Smooth muscle cell of the brain vasculature (primary cell): ENCODE measurements around the gene AHDC1.

ENCODE experiments used
- DNase-seq: peaks from one replicate; pipeline ENCODE4 v3.0.0-alpha.2; 2012; ENCODE audit warnings: low read depth, low spot score

The AHDC1 gene

GRCh38 chr1:27576806-27577227 is 27.1 kb downstream of the AHDC1 start:
- no peak for DNase-seq

- no peak for DNase-seq
Measured at GRCh38 chr1:27575840-27576331, 28.1 kb downstream of the AHDC1 start.

- DNase-seq = peak; percentile 64
Measured at GRCh38 chr1:27574871-27575831, 28.8 kb downstream of the AHDC1 start.

GRCh38 chr1:27574001-27574781 is 29.8 kb downstream of the AHDC1 start:
- DNase-seq = no peak

- no peak for DNase-seq
Measured at GRCh38 chr1:27572679-27573426, 31.1 kb downstream of the AHDC1 start.

- DNase-seq = no peak
Measured at GRCh38 chr1:27572019-27572678, 31.8 kb downstream of the AHDC1 start.

- no peak for DNase-seq
Measured at GRCh38 chr1:27571439-27572018, 32.4 kb downstream of the AHDC1 start.

- no peak for DNase-seq
Measured at GRCh38 chr1:27570784-27571183, 33.2 kb downstream of the AHDC1 start.

GRCh38 chr1:27570356-27570755 is 33.6 kb downstream of the AHDC1 start:
- DNase-seq = no peak

GRCh38 chr1:27569506-27570291 is 34.2 kb downstream of the AHDC1 start:
- DNase-seq = no peak

GRCh38 chr1:27569088-27569460 is 34.9 kb downstream of the AHDC1 start:
- DNase-seq = no peak

- DNase-seq = no peak
Measured at GRCh38 chr1:27568300-27569087, 35.5 kb downstream of the AHDC1 start.

GRCh38 chr1:27567971-27568299 is 36.0 kb downstream of the AHDC1 start:
- DNase-seq = no peak

GRCh38 chr1:27567146-27567526 is 36.8 kb downstream of the AHDC1 start:
- DNase-seq = no peak

- DNase-seq = no peak
Measured at GRCh38 chr1:27566462-27567145, 37.3 kb downstream of the AHDC1 start.

GRCh38 chr1:27564710-27565649 is 39.0 kb downstream of the AHDC1 start:
- no peak for DNase-seq

- DNase-seq = no peak
Measured at GRCh38 chr1:27563591-27564471, 40.1 kb downstream of the AHDC1 start.
